IPS-NIHi11 (cell line): ENCODE data around the gene TENT5D.
"Not testable (repeated sequence)": the region's sequence is repeated elsewhere in the genome, so short reads cannot be mapped to it uniquely, and the experiment has no call there.

ENCODE experiments used
- DNase-seq: peaks from one replicate; pipeline ENCODE4 v3.0.0; 2012; ENCODE audit warnings: mixed read lengths, low spot score

The TENT5D gene

GRCh38 chrX:80420147-80420546, at the start of gene TENT5D:
TSS of gene TENT5D (plus strand) at chrX:80420447. CDS start at chrX:80442540, 22,093 bp downstream.
- no peak for DNase-seq

- not testable (repeated sequence) for DNase-seq
Measured at GRCh38 chrX:80385651-80386050, 34.6 kb upstream of the TENT5D start.

GRCh38 chrX:80388206-80388605, 32.0 kb upstream of the TENT5D start:
- no peak for DNase-seq

- DNase-seq = no peak
Measured at GRCh38 chrX:80412042-80412441, 8.2 kb upstream of the TENT5D start.

GRCh38 chrX:80423000-80423399, 2.8 kb downstream of the TENT5D start:
- no peak for DNase-seq

GRCh38 chrX:80423744-80424143, 3.5 kb downstream of the TENT5D start:
- no peak for DNase-seq

GRCh38 chrX:80430826-80431504, 10.7 kb downstream of the TENT5D start:
- DNase-seq = peak; percentile 3

- DNase-seq = no peak
Measured at GRCh38 chrX:80431505-80431832, 11.2 kb downstream of the TENT5D start.

- no peak for DNase-seq
Measured at GRCh38 chrX:80432441-80432840, 12.2 kb downstream of the TENT5D start.

GRCh38 chrX:80432863-80433262, 12.6 kb downstream of the TENT5D start:
- no peak for DNase-seq

- not testable (repeated sequence) for DNase-seq
Measured at GRCh38 chrX:80468166-80468565, 47.9 kb downstream of the TENT5D start.

- DNase-seq = no peak
Measured at GRCh38 chrX:80471582-80471981, 51.3 kb downstream of the TENT5D start.

- no peak for DNase-seq
Measured at GRCh38 chrX:80485543-80485942, 65.3 kb downstream of the TENT5D start.

- no peak for DNase-seq
Measured at GRCh38 chrX:80486299-80486698, 66.1 kb downstream of the TENT5D start.

GRCh38 chrX:80489166-80489565, 68.9 kb downstream of the TENT5D start:
- DNase-seq = no peak
